ENCODE data around the gene MYADML2.
"Not testable (repeated sequence)": the region's sequence is repeated elsewhere in the genome, so short reads cannot be mapped to it uniquely, and the experiment has no call there.

Gene MYADML2

DNA sequence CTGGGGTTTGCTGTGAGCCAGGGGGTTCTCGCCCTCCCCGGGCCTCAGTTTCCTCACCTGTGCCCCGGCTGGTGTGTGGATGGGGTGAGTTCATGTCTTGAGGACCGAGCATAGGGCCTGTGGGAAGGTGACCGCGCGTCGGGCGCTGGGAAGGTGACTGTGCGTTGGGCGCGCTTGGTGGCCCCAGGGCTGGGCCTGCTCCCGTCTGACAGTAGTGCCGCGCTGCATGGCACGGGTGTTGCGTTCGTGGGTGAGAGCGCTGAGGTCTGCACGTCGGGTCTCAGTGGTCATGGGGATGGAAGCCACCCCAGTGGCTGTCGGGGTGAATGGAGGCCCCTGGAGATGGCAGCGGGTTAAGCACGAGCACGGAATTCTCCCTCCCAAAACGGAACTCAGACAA is 39.6 kb upstream of the MYADML2 start:
- H3K4me3 ChIP-seq (ENCODE audit: low read depth, low read length): no peak overlapping the region
- peaks cover 27% of the 10 kb centered on the region for H3K36me3 ChIP-seq (ENCODE audit: control insufficient read depth, insufficient read depth, low read length)
- no peak overlapping the region for H3K9ac ChIP-seq (ENCODE audit: low read depth, low read length)
- no peaks in the 10 kb centered on the region for H3K4me1 ChIP-seq (ENCODE audit: control insufficient read depth, insufficient read depth, low read length)
- no peaks in the 10 kb centered on the region for H3K27me3 ChIP-seq (ENCODE audit: control insufficient read depth, insufficient read depth, low read length)
- H3K9me3 ChIP-seq (ENCODE audit: control insufficient read depth, insufficient read depth, low read length): no peaks in the 10 kb centered on the region

DNA sequence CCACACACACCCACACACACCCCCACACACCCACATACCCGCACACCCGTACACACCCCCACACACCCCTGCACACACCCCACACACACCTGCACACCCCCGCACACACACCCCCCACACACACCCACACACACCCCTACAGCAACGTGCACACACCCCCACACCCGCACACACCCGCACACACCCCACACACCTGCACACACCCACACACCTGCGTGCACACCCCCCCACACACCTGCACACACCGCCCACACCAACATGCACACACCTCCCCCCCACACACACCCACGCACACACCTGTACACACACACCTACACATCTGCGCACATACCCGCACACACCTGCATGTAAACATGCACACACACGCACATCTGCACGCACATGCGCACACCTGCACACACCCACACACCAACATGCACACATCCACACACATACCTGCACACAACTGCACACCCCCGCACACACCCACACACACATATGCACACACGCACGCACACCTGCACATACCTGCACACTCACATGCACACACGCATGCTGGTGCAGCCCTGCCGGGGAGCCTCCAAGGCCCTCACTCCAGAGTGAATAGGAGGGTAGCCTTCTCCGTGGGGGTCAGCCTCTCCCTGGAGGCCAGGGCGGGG is 37.9 kb upstream of the MYADML2 start:
- Histone ChIP-seq H3K36me3 (ENCODE audit: control insufficient read depth, insufficient read depth, low read length) (peaks cover 27% of the 10 kb centered on the region), H3K9me3 (ENCODE audit: control insufficient read depth, insufficient read depth, low read length) (no peaks in the 10 kb centered on the region), H3K9ac (ENCODE audit: low read depth, low read length) (no peak overlapping the region), H3K4me3 (ENCODE audit: low read depth, low read length) (no peak overlapping the region), H3K27me3 (ENCODE audit: control insufficient read depth, insufficient read depth, low read length) (no peaks in the 10 kb centered on the region), H3K4me1 (ENCODE audit: control insufficient read depth, insufficient read depth, low read length) (no peaks in the 10 kb centered on the region)

DNA sequence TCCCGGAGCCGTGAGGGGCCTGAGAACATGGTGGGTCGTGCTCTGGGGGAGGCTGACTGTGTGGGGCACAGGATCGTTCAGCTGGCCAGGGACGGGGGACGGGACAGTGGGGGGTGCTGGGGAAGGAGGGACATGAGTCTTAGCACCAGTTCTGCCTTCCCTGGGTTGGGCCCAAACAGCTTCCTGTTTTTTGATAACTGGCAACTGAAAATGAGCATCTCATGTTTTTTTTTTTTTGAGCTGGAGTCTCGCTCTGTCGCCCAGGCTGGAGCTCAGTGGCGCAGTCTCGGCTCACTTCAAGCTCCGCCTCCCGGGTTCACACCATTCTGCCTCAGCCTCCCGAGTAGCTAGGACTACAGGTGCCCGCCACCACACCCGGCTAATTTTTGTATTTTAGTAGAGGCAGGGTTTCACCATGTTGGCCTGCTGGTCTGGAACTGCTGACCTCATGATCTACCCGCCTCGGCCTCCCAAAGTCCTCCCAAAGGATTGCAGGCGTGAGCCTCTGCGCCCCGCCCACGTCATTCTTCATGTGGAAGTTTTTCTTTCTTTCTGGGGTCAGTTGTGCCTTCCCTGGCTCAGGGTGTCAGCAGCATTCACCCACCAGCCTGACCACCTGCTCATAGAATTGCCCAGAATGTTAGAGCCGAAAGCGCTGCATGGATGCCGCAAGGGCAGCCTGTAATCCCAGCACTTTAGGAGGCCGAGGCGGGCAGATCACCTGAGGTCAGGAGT is 36.8 kb upstream of the MYADML2 start:
- H3K36me3 ChIP-seq (ENCODE audit: control insufficient read depth, insufficient read depth, low read length): peaks cover 27% of the 10 kb centered on the region
- no peaks in the 10 kb centered on the region for H3K9me3 ChIP-seq (ENCODE audit: control insufficient read depth, insufficient read depth, low read length)
- H3K4me3 ChIP-seq (ENCODE audit: low read depth, low read length): no peak overlapping the region
- no peaks in the 10 kb centered on the region for H3K27me3 ChIP-seq (ENCODE audit: control insufficient read depth, insufficient read depth, low read length)
- H3K4me1 ChIP-seq (ENCODE audit: control insufficient read depth, insufficient read depth, low read length): peaks cover under 1% of the 10 kb centered on the region
- no peak overlapping the region for H3K9ac ChIP-seq (ENCODE audit: low read depth, low read length)

DNA sequence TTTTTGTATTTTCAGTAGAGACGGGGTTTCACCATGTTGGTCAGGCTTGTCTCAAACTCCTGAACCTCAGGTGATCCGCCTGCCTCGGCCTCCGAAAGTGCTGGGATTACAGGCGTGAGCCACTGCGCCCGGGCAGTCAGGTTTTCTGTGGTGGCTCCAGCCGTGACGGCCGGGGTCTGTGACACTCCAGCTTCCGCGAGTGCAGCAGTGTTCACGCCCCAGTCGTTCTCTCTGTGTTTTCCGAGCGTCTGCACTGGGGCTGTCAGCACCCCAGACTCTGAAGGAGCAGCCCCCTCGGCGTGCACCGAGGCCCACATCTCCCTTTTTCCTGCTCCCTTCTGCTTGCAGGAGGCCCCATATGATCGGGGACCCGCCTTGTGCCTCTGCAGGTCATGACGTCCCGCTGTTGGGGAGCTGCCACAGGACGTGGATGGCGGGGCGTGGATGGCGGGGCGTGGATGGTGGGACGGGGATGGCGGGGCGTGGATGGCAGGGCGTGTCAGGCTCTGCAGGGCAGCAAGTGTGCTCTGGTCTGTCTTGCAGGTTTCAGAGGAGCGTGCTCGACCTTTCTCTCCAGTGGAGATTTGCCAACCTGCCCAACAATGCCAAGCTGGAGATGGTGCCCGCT is 36.1 kb upstream of the MYADML2 start:
- H3K27me3 ChIP-seq (ENCODE audit: control insufficient read depth, insufficient read depth, low read length): no peaks in the 10 kb centered on the region
- no peaks in the 10 kb centered on the region for H3K9me3 ChIP-seq (ENCODE audit: control insufficient read depth, insufficient read depth, low read length)
- peaks cover 2% of the 10 kb centered on the region for H3K4me1 ChIP-seq (ENCODE audit: control insufficient read depth, insufficient read depth, low read length)
- H3K36me3 ChIP-seq (ENCODE audit: control insufficient read depth, insufficient read depth, low read length): peaks cover 27% of the 10 kb centered on the region
- H3K4me3 ChIP-seq (ENCODE audit: low read depth, low read length): no peak overlapping the region
- H3K9ac ChIP-seq (ENCODE audit: low read depth, low read length): no peak overlapping the region

DNA sequence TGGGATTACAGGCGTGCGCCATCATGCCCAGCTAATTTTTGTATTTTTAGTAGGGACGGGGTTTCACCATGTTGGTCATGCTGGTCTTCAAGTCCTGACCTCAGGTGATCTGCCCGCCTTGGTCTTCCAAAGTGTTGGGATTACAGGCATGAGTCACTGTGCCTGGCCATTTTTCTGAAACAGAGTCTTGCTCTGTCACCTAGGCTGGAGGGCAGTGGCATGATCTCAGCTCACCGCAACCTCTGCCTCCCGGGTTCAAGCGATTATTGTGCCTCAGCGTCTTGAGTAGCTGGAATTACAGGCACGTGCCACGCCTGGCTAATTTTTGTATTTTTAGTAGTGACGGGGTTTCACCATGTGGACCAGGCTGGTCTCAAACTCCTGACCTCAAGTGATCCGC is 34.5 kb upstream of the MYADML2 start:
- H3K4me1 ChIP-seq (ENCODE audit: control insufficient read depth, insufficient read depth, low read length); H3K9me3 ChIP-seq (ENCODE audit: control insufficient read depth, insufficient read depth, low read length); H3K9ac ChIP-seq (ENCODE audit: low read depth, low read length); H3K4me3 ChIP-seq (ENCODE audit: low read depth, low read length); H3K27me3 ChIP-seq (ENCODE audit: control insufficient read depth, insufficient read depth, low read length): not testable (repeated sequence)
- peaks cover 24% of the 10 kb centered on the region for H3K36me3 ChIP-seq (ENCODE audit: control insufficient read depth, insufficient read depth, low read length)

DNA sequence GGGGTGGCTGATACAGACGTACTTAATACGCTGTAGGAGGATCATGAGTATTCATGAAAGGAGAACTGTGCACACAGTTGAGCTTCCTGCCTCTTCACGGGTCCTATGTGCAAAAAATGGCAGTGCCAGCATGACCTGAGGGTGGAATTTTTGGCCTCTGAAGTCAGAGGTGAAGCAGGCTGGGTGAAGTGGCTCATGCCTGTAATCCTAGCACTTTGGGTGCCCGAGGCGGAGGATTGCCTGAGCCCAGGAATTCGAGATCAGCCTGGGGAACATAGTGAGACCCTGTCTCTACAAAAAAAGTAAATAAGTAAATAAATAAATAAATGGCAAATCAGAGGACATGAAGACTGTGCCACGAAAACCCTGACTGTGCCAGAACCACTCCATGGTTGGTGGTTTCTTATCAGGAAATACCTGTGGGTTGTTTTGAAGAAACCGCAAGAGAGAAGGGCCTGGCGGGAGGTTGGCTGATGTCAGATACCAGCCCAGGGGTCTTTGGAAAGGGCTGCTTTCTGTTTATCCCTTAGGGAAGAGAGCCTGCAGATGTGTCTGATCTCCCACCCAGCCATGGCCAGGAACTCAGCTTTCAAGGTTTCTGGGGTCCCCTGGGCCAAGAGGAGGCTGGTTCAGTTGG is 33.8 kb upstream of the MYADML2 start:
- Histone ChIP-seq H3K9ac (ENCODE audit: low read depth, low read length) (no peak overlapping the region), H3K9me3 (ENCODE audit: control insufficient read depth, insufficient read depth, low read length) (no peaks in the 10 kb centered on the region), H3K36me3 (ENCODE audit: control insufficient read depth, insufficient read depth, low read length) (peaks cover 21% of the 10 kb centered on the region), H3K27me3 (ENCODE audit: control insufficient read depth, insufficient read depth, low read length) (peaks cover 12% of the 10 kb centered on the region), H3K4me3 (ENCODE audit: low read depth, low read length) (no peak overlapping the region), H3K4me1 (ENCODE audit: control insufficient read depth, insufficient read depth, low read length) (peaks cover 2% of the 10 kb centered on the region)

DNA sequence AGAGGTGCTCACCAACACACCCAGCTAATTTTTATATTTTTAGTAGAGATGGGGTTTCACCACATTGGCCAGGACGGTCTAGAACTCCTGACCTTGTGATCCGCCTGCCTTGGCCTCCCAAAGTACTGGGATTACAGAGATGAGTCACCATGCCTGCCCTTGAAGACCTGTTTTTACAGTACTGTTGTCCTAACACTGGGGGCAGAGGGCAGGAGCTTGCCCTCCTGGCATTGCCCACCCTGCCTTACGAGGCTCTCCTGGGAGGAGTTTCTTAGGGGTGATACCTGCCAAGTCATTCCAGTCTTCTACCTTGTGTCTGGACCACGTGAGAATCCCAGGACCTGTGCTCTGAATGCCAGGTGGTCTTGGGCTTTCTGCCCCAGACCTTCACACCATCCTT is 33.1 kb upstream of the MYADML2 start:
- peaks cover 14% of the 10 kb centered on the region for H3K36me3 ChIP-seq (ENCODE audit: control insufficient read depth, insufficient read depth, low read length)
- H3K27me3 ChIP-seq (ENCODE audit: control insufficient read depth, insufficient read depth, low read length): peaks cover 17% of the 10 kb centered on the region
- H3K9ac ChIP-seq (ENCODE audit: low read depth, low read length): no peak overlapping the region
- H3K4me3 ChIP-seq (ENCODE audit: low read depth, low read length): no peak overlapping the region
- H3K9me3 ChIP-seq (ENCODE audit: control insufficient read depth, insufficient read depth, low read length): no peaks in the 10 kb centered on the region
- peaks cover 2% of the 10 kb centered on the region for H3K4me1 ChIP-seq (ENCODE audit: control insufficient read depth, insufficient read depth, low read length)

DNA sequence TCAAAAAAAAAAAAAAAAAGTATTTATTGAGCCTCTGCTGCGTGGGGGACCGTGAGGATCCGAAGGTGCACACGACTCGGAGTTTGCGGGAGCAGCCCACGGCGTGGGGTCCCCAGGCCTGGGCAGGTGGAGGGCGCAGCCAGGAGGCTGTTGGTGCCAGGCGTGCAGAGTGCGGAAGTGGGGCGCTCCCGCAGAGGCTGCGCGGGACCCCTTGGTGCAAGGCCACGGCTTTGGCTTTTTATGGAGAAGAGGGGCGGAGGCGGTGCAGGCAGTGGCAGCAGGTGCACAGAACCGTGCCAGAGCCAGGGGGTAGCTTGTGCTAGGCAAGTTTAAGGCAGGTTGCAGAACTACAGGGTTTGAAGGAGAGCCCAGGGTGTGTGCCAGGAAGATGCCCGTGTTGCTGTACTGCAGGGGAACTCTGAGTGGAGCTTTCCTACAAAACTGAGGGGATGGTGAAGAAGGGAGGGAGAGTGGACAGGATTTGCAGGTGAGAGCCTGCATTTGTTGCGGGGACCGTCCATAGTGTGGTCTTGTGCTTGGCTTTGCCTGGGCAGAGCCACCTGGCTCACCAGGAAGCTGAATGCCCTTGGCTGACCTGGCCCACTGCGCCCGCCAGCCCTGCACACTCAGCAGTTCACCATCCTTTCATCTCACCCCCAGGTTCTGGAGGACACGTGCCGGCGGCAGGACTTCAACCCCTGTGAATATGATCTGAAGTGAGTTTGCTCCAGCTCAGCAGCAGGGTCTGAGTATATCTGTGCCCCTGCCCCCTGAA is 31.7 kb upstream of the MYADML2 start:
- peak overlapping the region; percentile 18 for H3K4me3 ChIP-seq (ENCODE audit: low read depth, low read length)
- peaks cover 6% of the 10 kb centered on the region for H3K36me3 ChIP-seq (ENCODE audit: control insufficient read depth, insufficient read depth, low read length)
- no peak overlapping the region for H3K9ac ChIP-seq (ENCODE audit: low read depth, low read length)
- H3K27me3 ChIP-seq (ENCODE audit: control insufficient read depth, insufficient read depth, low read length): peaks cover 19% of the 10 kb centered on the region
- H3K9me3 ChIP-seq (ENCODE audit: control insufficient read depth, insufficient read depth, low read length): no peaks in the 10 kb centered on the region
- H3K4me1 ChIP-seq (ENCODE audit: control insufficient read depth, insufficient read depth, low read length): peaks cover 2% of the 10 kb centered on the region

DNA sequence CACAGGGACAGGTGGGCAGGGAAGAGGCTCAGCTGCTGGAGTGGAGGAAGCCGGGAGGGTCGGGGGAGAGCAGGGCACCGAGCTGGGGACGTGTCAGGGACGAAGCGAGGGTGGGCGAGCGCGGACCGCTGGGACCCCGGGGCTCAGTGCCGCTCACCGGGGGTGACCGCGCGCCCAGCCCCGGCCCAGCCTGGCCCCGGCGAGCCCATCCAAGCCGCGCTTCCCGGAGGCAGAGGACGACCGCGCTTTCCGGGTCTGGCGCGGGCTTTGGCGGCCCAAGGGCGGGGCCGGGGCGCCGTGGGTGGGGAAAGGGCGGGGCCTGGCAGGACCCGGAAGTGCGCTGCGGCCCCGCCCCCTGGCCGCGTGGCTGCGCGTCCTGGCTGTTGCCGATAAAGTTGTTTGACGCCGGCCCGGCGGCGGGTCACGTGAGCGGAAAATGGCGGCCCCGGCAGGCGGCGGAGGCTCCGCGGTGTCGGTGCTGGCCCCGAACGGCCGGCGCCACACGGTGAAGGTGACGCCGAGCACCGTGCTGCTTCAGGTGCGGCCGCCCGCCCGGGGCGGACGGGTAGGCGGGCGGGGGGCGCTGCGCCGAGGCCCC is 30.3 kb upstream of the MYADML2 start, which contains the start of gene ASPSCR1:
Gene ASPSCR1, plus strand, starts transcription at position 419 of the 598 bp plus-strand sequence. Its CDS starts 18 bp downstream, at position 437.
- no peaks in the 10 kb centered on the region for H3K9me3 ChIP-seq (ENCODE audit: control insufficient read depth, insufficient read depth, low read length)
- peak within 1 kb of the TSS; percentile 70 for H3K9ac ChIP-seq (ENCODE audit: low read depth, low read length)
- peaks cover 2% of the 10 kb centered on the region for H3K4me1 ChIP-seq (ENCODE audit: control insufficient read depth, insufficient read depth, low read length)
- peak within 1 kb of the TSS; percentile 77 for H3K4me3 ChIP-seq (ENCODE audit: low read depth, low read length)
- peaks cover 19% of the 10 kb centered on the region for H3K27me3 ChIP-seq (ENCODE audit: control insufficient read depth, insufficient read depth, low read length)
- H3K36me3 ChIP-seq (ENCODE audit: control insufficient read depth, insufficient read depth, low read length): no peaks in the 10 kb centered on the region

DNA sequence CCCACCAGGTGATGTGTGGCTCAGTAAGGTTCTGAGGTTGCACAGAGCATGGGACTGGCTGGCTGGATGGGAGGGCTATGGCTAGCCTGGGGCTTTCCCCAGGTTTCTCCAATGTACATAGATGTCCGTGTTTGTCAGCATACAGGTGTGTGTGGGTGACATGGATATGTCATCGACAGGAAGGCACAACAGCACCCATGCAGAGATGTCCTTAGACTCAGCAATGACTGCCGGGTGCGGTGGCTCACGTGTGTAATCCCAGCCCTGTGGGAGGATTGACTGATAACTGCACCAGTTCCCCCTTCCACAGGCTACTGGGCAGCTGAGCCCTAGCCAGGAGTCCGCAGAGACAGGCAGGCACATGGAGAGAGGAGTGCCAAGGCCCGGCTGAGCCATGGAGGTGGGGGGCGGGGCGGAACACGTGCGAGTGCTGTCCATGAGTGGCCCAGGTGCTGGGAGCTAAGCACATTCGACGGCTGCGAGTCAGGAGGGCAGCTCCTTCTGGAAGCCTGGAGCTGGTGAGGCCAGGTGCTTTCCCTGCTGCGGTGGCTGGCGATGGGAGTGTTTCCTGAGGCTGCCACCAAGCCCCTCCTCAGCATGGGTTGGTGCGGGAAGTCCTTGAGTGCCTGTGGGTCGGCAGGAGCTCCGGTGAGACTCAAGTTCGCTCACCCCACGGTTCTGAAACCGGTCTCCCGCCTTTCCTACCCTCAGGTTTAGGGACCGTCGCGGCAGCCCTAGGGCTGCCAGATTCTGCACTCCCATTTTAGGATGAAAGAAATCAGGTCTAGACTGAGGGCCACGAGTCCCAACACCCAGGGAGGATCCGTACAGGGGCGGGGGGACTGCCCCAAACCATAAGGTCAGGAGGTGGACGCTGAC is 29.5 kb upstream of the MYADML2 start:
- H3K4me3 ChIP-seq (ENCODE audit: low read depth, low read length): peak overlapping the region; percentile 77
- no peaks in the 10 kb centered on the region for H3K36me3 ChIP-seq (ENCODE audit: control insufficient read depth, insufficient read depth, low read length)
- peak overlapping the region; percentile 26 for H3K9ac ChIP-seq (ENCODE audit: low read depth, low read length)
- peaks cover 19% of the 10 kb centered on the region for H3K27me3 ChIP-seq (ENCODE audit: control insufficient read depth, insufficient read depth, low read length)
- H3K9me3 ChIP-seq (ENCODE audit: control insufficient read depth, insufficient read depth, low read length): no peaks in the 10 kb centered on the region
- H3K4me1 ChIP-seq (ENCODE audit: control insufficient read depth, insufficient read depth, low read length): peaks cover 2% of the 10 kb centered on the region
